ENCODE data around the gene TPH2. TPM values are rescaled to one million over a fixed set of nuclear protein-coding genes. Genes with fewer than 3 reads are reported as not detected.

TPH2 gene
- polyA plus RNA-seq, 1 donor (not counting 4 experiments of a cell fraction or from before 2014, with no cell fraction given) = not detected

DNA sequence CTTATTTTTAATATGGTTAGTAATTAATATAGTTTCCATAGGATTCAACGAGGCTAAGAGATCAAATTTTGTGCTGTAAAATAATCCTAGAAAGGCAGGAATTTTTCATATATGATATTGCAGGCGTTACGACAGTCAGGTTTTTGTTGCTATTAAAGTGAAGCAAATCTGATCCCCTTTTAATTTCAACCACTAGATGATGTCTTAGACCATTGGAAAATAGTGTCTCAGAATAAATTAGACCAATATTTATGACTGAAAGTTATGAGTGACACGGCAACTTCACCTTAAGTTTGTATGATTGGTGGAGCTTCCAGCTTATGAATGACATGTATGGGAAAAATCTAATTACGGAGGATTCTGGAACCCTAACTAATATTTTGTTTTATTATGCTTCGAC lies 2.5 kb downstream of the TPH2 start:
- no peak for TF ChIP-seq EZH2 (IDR thresholded peaks at IDR 0.05; ENCODE audit: low read length)
- TF ChIP-seq, protein P1, sequence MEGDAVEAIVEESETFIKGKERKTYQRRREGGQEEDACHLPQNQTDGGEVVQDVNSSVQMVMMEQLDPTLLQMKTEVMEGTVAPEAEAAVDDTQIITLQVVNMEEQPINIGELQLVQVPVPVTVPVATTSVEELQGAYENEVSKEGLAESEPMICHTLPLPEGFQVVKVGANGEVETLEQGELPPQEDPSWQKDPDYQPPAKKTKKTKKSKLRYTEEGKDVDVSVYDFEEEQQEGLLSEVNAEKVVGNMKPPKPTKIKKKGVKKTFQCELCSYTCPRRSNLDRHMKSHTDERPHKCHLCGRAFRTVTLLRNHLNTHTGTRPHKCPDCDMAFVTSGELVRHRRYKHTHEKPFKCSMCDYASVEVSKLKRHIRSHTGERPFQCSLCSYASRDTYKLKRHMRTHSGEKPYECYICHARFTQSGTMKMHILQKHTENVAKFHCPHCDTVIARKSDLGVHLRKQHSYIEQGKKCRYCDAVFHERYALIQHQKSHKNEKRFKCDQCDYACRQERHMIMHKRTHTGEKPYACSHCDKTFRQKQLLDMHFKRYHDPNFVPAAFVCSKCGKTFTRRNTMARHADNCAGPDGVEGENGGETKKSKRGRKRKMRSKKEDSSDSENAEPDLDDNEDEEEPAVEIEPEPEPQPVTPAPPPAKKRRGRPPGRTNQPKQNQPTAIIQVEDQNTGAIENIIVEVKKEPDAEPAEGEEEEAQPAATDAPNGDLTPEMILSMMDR (optimal IDR thresholded peaks at IDR 0.05 in 1 of 3, IDR thresholded peaks at IDR 0.05 in 1 of 3, conservative IDR thresholded peaks at IDR 0.05 in 1 of 3; ENCODE audit: extremely low read depth in 1 of 3, insufficient read depth in 2 of 3, low read length in 3 of 3) = no peak
- H4K20me1 ChIP-seq (ENCODE audit: control insufficient read depth, extremely low read depth, insufficient read depth, low read length) = no peaks in the 10 kb centered on the region
- H2AFZ ChIP-seq (ENCODE audit: control insufficient read depth, low read length) = no peak overlapping the region
- no peaks in the 10 kb centered on the region for H3K36me3 ChIP-seq (ENCODE audit: control insufficient read depth in 2 of 2, extremely low read depth in 1 of 2, insufficient read depth in 2 of 2, low read length in 2 of 2)
- H3K27me3 ChIP-seq (ENCODE audit: control insufficient read depth, extremely low read depth, insufficient read depth, low read length) = no peaks in the 10 kb centered on the region
- H3K27ac ChIP-seq (ENCODE audit: control insufficient read depth, insufficient read depth, low read length) = no peak overlapping the region
- DNase-seq (ENCODE audit: low read depth, low spot score) (no peak), FAIRE-seq (no peak)
- H3K4me1 ChIP-seq (ENCODE audit: control insufficient read depth, extremely low read depth, insufficient read depth, low read length) = no peaks in the 10 kb centered on the region
- no peaks in the 10 kb centered on the region for H3K79me2 ChIP-seq (ENCODE audit: control insufficient read depth, insufficient read depth, low read length)
- no peak overlapping the region for H3K9ac ChIP-seq (ENCODE audit: control insufficient read depth, extremely low read depth, insufficient read depth, low read length)
- no peaks in the 10 kb centered on the region for H3K9me1 ChIP-seq (ENCODE audit: control insufficient read depth, extremely low read depth, insufficient read depth, low read length)
- dilution Hi-C loops (cut with MboI; ENCODE audit: extremely low pct_ligation_motif_present, low sequenced_read_pairs) = no loop called here
- no peak overlapping the region for H3K4me2 ChIP-seq (ENCODE audit: control insufficient read depth, extremely low read depth, insufficient read depth, low read depth, low read length)
- no peak overlapping the region for H3K4me3 ChIP-seq (ENCODE audit: control insufficient read depth in 2 of 3, extremely low read depth in 1 of 3, insufficient read depth in 2 of 3, low read depth in 1 of 3, low read length in 3 of 3)
- no peaks in the 10 kb centered on the region for H3K9me3 ChIP-seq (ENCODE audit: control insufficient read depth, low read depth, low read length)

DNA sequence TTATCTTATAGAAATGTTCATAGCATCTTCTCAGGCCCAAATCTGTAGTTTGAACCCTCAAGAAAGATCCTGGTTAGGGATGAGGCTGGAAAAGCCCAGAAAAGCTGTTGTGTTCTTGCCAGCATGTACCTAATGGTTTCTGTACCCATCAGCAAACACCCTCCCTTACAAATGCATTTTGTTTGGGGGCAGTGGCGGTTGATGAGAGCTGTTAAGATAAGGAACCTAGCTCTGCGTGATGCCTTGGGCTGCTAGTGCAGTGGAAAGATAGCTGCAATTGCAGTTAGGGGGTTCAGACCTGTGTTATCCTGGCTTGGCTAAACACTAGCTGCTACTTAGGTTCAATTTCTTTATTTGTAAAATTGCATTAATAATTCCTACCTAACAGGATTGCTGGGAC lies 3.6 kb downstream of the TPH2 start:
- dilution Hi-C loops (cut with MboI; ENCODE audit: extremely low pct_ligation_motif_present, low sequenced_read_pairs) = no loop called here
- Histone ChIP-seq H3K27me3 (ENCODE audit: control insufficient read depth, extremely low read depth, insufficient read depth, low read length) (no peaks in the 10 kb centered on the region), H3K4me3 (ENCODE audit: control insufficient read depth in 2 of 3, extremely low read depth in 1 of 3, insufficient read depth in 2 of 3, low read depth in 1 of 3, low read length in 3 of 3) (no peak overlapping the region), H2AFZ (ENCODE audit: control insufficient read depth, low read length) (no peak overlapping the region), H4K20me1 (ENCODE audit: control insufficient read depth, extremely low read depth, insufficient read depth, low read length) (no peaks in the 10 kb centered on the region), H3K9me3 (ENCODE audit: control insufficient read depth, low read depth, low read length) (no peaks in the 10 kb centered on the region), H3K27ac (ENCODE audit: control insufficient read depth, insufficient read depth, low read length) (no peak overlapping the region), H3K79me2 (ENCODE audit: control insufficient read depth, insufficient read depth, low read length) (no peaks in the 10 kb centered on the region), H3K36me3 (ENCODE audit: control insufficient read depth in 2 of 2, extremely low read depth in 1 of 2, insufficient read depth in 2 of 2, low read length in 2 of 2) (no peaks in the 10 kb centered on the region), H3K9ac (ENCODE audit: control insufficient read depth, extremely low read depth, insufficient read depth, low read length) (no peak overlapping the region), H3K4me1 (ENCODE audit: control insufficient read depth, extremely low read depth, insufficient read depth, low read length) (no peaks in the 10 kb centered on the region), H3K4me2 (ENCODE audit: control insufficient read depth, extremely low read depth, insufficient read depth, low read depth, low read length) (no peak overlapping the region), H3K9me1 (ENCODE audit: control insufficient read depth, extremely low read depth, insufficient read depth, low read length) (no peaks in the 10 kb centered on the region)
- TF ChIP-seq EZH2 (IDR thresholded peaks at IDR 0.05; ENCODE audit: low read length) = no peak
- TF ChIP-seq, protein P1 (optimal IDR thresholded peaks at IDR 0.05 in 1 of 3, IDR thresholded peaks at IDR 0.05 in 1 of 3, conservative IDR thresholded peaks at IDR 0.05 in 1 of 3; ENCODE audit: extremely low read depth in 1 of 3, insufficient read depth in 2 of 3, low read length in 3 of 3) = no peak
- DNase-seq (ENCODE audit: low read depth, low spot score) (no peak), FAIRE-seq (no peak)

Data from keratinocyte (primary cell).